PFSK-1 (cell line): Measurements from ENCODE around the gene GADD45G.

ENCODE experiments used
- POLR2AphosphoS5 ChIP-seq: IDR thresholded peaks from 2 replicates; pipeline ENCODE4 v1.6.1; 2012; ENCODE audit warnings: low read depth, mild to moderate bottlenecking, control low read depth, low read length, moderate library complexity
- REST ChIP-seq, 2 experiments: IDR thresholded peaks; 2 replicates each; pipeline versions ENCODE4 v1.6.1 to v1.8.0; 2011 to 2012; ENCODE audit warnings: low read depth in 2 of 2, low read length in 2 of 2, control low read depth in 1 of 2, inconsistent platforms in 1 of 2, mild to moderate bottlenecking in 1 of 2, moderate library complexity in 1 of 2; ENCODE audit not compliant: insufficient read depth in 1 of 2
- TAF1 ChIP-seq: IDR thresholded peaks from 2 replicates; pipeline ENCODE4 v1.6.1; 2012; ENCODE audit warnings: low read length, control low read depth, borderline replicate concordance; ENCODE audit not compliant: insufficient read depth

DNA sequence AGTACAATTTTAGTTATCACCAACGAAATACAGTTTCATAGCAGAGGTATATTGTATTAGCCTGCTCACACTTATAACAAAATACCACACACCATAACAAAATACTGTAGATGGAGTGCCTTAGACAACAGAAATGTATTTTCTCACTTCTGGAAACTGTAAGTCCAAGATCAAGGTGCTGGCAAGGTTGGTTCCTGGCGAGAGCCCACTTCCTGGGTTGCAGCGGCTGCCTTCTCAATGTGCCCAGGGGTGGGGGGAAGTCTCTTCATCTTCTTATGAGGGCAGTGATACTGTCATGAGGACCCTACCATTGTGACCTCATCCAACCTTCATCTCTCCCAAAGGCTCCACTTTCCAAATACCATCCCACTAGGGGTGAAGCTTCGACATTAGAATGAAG is 30.5 kb upstream of the GADD45G start:
- no peak for TF ChIP-seq REST (IDR thresholded peaks at IDR 0.05; ENCODE audit: insufficient read depth in 1 of 2, low read depth in 2 of 2, low read length in 2 of 2)
- TF ChIP-seq POLR2AphosphoS5, result no peak
- no peak for TF ChIP-seq TAF1
